Skeletal muscle tissue (tissue), 4 donors: ENCODE measurements around the gene MUSK. TPM values are rescaled to one million over a fixed set of nuclear protein-coding genes. Genes with fewer than 3 reads are reported as not detected.

ENCODE experiments used
- H3K27ac ChIP-seq: one replicate; pipeline ENCODE4 v1.7.0; 2013; ENCODE audit warnings: mild to moderate bottlenecking, low read depth, low read length, inconsistent platforms
- H3K27me3 ChIP-seq, 3 donors: one replicate each; pipeline ENCODE4 v1.7.0; 2013; ENCODE audit warnings: low read length in 3 of 3; ENCODE audit not compliant: control insufficient read depth in 3 of 3, insufficient read depth in 3 of 3
- H3K36me3 ChIP-seq, 3 donors: one replicate each; pipeline ENCODE4 v1.7.0; 2013; ENCODE audit warnings: low read length in 3 of 3; ENCODE audit not compliant: control insufficient read depth in 3 of 3, insufficient read depth in 3 of 3
- H3K4me1 ChIP-seq, 3 donors: one replicate each; pipeline ENCODE4 v1.7.0; 2013; ENCODE audit warnings: low read length in 3 of 3, mild to moderate bottlenecking in 3 of 3; ENCODE audit not compliant: control insufficient read depth in 3 of 3, insufficient read depth in 3 of 3
- H3K4me3 ChIP-seq, 3 donors: one replicate each; pipeline ENCODE4 v1.7.0; 2013; ENCODE audit warnings: low read length in 3 of 3
- H3K9ac ChIP-seq, 3 donors: one replicate each; pipeline ENCODE4 v1.7.0; 2013; ENCODE audit warnings: low read length in 3 of 3, mild to moderate bottlenecking in 3 of 3, moderate library complexity in 2 of 3, low read depth in 1 of 3
- H3K9me3 ChIP-seq, 3 donors: one replicate each; pipeline ENCODE4 v1.7.0; 2013; ENCODE audit warnings: low read length in 3 of 3; ENCODE audit not compliant: control insufficient read depth in 3 of 3
- total RNA-seq: library from RNA; depleted of rRNA; stranded (reverse); fragments of >200 nt; gene quantifications from one replicate; pipeline ENCODE4 v1.2.3, GENCODE V29; 2014
- donor health status: Osteomylitis.

Gene MUSK
- total RNA-seq, 1 donor from 2014 or later: 8.4 TPM

DNA sequence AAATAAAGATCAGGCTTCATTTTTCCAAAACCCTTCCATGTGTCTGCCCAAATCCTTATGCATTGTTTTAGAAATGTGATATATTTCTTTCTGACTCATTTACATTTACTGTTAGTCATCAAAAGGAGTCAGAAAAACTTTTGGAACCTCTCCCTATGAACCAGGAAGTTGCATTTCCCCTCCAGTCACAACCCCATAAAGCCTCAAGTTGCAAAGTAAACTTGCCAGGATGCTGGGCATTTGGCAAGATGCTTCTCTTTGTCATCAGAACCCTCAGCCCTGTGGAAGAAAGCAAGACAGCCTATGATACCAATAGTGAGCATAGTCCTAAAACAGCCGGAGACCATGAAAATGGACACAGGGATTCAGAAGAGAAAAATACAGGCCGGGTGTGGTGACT, 84.2 kb downstream of the MUSK start:
- Histone ChIP-seq H3K9ac (no peak overlapping the region), H3K4me3 (no peak overlapping the region), H3K27me3 (no peaks in the 10 kb centered on the region), H3K36me3 (no peaks in the 10 kb centered on the region), H3K4me1 (peaks cover 0 to 3% (median 0%) of the 10 kb centered on the region in 3 donors), H3K27ac (peak overlapping the region; percentile 16), H3K9me3 (no peaks in the 10 kb centered on the region)

DNA sequence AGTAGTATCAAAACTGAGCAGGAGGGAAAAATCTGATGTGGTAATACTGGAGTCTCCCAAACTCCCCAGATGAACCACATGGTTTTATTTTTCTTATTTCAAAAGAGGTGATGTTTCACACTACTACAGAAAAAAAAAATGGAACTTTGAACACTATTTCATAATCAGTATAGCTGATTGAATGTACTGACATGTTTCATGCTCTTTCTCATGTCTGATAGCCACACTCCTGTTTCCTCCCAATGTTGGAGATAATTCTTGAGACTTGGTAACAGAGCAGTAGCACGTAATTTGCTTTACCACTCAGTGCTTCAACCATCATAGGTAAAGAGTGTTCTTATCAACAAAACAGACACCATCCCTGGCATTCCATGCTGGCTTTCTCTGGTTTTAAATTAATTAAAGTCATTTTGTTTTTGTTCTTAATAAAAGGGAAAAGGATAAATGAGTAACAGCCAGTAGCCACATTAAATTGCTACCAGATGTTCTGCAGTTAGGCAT, 85.2 kb downstream of the MUSK start:
- Histone ChIP-seq H3K36me3 (no peaks in the 10 kb centered on the region), H3K27ac (no peak overlapping the region), H3K9ac (no peak overlapping the region), H3K27me3 (no peaks in the 10 kb centered on the region), H3K4me3 (no peak overlapping the region), H3K4me1 (peaks cover 0 to 3% (median 0%) of the 10 kb centered on the region in 3 donors), H3K9me3 (no peaks in the 10 kb centered on the region)

DNA sequence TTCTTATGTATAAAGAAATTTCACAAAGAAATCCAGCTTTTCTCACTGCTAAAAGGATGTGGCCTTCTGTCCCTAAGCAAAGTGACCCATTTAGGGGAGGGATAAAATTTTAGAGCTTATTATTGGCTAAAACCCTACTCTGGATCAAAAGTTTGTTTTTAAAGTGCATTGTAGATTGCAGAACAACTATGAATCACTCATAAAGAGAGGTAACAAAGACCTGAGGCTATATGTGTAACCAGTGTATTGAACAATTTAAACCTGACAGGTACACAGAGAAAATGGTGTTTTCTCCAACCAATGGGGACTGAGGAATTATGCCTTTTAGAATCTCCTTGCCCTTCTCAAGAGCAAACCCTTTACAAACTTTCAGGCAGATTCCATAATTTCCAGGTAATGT, 86.6 kb downstream of the MUSK start:
- Histone ChIP-seq H3K4me3 (no peak overlapping the region), H3K36me3 (no peaks in the 10 kb centered on the region), H3K9me3 (no peaks in the 10 kb centered on the region), H3K4me1 (peaks cover 0 to 3% (median 0%) of the 10 kb centered on the region in 3 donors), H3K27ac (no peak overlapping the region), H3K9ac (no peak overlapping the region), H3K27me3 (no peaks in the 10 kb centered on the region)

DNA sequence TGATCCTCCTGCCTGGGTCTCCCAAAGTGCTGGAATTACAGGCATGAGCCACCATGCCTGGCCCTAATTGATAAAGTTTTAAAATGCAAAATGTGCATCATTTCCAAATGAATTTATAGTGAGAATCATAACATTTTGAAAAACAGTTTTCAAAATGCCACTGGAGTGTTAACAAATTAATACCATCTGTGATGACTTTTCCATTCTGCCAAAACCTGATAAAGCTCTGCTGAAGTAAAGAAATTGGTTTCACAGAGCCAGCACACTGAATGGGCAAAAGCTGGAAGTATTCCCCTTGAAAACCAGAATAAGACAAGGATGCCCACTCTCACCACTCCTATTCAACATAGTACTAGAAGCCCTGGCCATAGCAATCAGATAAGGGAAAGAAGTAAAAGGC, 89.6 kb downstream of the MUSK start:
- no peaks in the 10 kb centered on the region for H3K9me3 ChIP-seq
- H3K9ac ChIP-seq: no peak overlapping the region
- no peaks in the 10 kb centered on the region for H3K27me3 ChIP-seq
- no peak overlapping the region for H3K4me3 ChIP-seq
- H3K27ac ChIP-seq: no peak overlapping the region
- no peaks in the 10 kb centered on the region for H3K36me3 ChIP-seq
- no peaks in the 10 kb centered on the region for H3K4me1 ChIP-seq

DNA sequence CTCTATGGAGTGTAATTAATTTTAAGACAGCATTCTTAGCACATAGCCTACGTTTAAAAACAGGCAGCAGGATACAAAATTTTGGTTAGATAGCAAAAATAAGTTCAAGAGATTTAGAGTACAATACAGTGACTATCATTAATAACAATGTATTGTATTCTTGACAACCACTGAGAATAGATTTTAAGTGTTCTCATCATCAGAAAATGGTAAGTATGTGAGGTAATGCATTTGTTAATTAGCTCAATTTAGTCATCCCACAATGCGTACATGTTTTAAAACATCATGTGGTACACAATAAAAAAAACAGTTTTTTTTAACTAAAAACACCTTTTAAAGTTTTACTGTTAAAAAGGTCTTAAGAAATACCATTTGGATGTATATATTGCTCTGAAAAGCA, 94.2 kb downstream of the MUSK start:
- no peaks in the 10 kb centered on the region for H3K27me3 ChIP-seq
- no peaks in the 10 kb centered on the region for H3K9me3 ChIP-seq
- H3K4me3 ChIP-seq: no peak overlapping the region
- H3K36me3 ChIP-seq: no peaks in the 10 kb centered on the region
- no peak overlapping the region for H3K9ac ChIP-seq
- H3K4me1 ChIP-seq: no peaks in the 10 kb centered on the region
- H3K27ac ChIP-seq: no peak overlapping the region

DNA sequence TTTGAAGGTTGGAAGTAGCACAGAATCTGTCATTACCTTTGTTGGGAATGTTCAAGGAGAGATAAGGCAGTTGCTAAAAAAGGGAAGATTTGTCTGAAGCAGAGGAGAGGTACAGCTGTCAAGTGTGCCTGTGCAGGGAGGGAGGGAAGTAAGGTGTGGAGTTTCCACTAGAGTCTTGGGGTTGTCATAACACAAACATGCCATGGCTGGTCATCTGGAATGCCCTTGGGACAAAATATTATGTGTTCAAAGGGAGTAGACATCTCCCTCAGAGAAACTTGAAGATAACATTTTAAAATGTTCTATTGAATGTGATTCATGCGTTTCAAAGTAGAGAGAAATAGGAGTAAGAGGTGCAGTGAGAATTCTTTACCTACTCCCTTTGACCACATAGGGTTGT, 95.0 kb downstream of the MUSK start:
- Histone ChIP-seq H3K9ac (no peak overlapping the region), H3K27me3 (no peaks in the 10 kb centered on the region), H3K27ac (no peak overlapping the region), H3K9me3 (no peaks in the 10 kb centered on the region), H3K4me3 (no peak overlapping the region), H3K4me1 (no peaks in the 10 kb centered on the region), H3K36me3 (no peaks in the 10 kb centered on the region)

DNA sequence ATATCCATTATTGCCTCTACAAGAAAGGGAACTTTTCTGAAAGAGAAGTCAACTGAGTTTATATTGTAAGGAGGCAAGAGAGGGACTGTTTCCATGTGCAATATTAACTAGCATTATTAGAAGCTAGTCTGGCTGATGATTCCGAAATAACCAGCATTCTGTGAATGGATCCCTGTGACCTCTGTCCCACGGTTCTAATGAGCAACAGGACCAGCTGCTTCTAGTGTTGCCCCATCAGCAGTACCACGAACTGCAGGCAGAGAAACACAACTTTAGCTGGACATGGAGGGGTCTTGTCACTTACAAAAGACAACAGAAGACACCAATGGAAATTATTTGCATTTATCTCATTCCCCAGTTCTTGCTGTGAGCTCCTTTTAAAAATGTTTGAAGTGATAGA, 95.4 kb downstream of the MUSK start:
- no peak overlapping the region for H3K9ac ChIP-seq
- no peaks in the 10 kb centered on the region for H3K9me3 ChIP-seq
- no peaks in the 10 kb centered on the region for H3K27me3 ChIP-seq
- H3K27ac ChIP-seq: no peak overlapping the region
- no peaks in the 10 kb centered on the region for H3K4me1 ChIP-seq
- no peaks in the 10 kb centered on the region for H3K36me3 ChIP-seq
- no peak overlapping the region for H3K4me3 ChIP-seq

DNA sequence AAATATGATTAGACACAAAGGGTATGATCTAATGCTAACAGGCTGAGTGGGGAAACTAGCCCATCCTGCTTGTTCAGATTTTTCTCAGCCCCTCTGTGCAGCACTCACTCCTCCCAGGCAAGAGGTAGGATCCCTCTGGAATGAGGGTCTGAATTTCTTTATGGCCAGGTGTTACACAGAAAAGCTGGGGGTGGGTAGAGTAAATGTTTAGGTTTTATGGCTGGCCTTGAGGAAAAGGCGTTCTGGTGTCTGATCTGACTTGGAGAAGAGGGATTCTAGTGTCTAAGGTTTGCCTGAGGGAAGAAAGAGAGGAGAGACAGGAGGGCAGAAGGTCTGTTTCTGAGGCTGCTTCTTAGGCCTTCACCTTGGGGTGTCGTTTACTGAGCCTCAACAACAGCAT, 97.3 kb downstream of the MUSK start:
- H3K4me1 ChIP-seq: no peaks in the 10 kb centered on the region
- H3K9ac ChIP-seq: no peak overlapping the region
- no peaks in the 10 kb centered on the region for H3K36me3 ChIP-seq
- no peaks in the 10 kb centered on the region for H3K27me3 ChIP-seq
- H3K9me3 ChIP-seq: no peaks in the 10 kb centered on the region
- H3K4me3 ChIP-seq: no peak overlapping the region
- no peak overlapping the region for H3K27ac ChIP-seq

DNA sequence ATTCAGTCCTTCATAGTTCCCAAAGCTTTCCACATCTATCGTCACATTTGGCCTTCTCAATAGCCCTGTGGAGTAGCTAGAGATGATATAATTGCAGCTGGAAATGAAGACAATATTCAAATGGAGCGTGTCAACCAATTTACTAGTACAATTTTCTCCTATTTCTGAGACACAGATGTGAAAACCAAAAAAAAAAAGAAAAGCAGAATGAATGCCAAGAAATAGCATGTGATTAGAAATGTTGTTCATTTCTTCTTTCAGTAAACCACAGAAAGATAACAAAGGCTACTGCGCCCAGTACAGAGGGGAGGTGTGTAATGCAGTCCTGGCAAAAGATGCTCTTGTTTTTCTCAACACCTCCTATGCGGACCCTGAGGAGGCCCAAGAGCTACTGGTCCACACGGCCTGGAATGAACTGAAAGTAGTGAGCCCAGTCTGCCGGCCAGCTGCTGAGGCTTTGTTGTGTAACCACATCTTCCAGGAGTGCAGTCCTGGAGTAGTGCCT, 99.0 kb downstream of the MUSK start:
- no peak overlapping the region for H3K4me3 ChIP-seq
- no peaks in the 10 kb centered on the region for H3K27me3 ChIP-seq
- no peak overlapping the region for H3K9ac ChIP-seq
- H3K4me1 ChIP-seq: no peaks in the 10 kb centered on the region
- no peak overlapping the region for H3K27ac ChIP-seq
- no peaks in the 10 kb centered on the region for H3K9me3 ChIP-seq
- no peaks in the 10 kb centered on the region for H3K36me3 ChIP-seq

DNA sequence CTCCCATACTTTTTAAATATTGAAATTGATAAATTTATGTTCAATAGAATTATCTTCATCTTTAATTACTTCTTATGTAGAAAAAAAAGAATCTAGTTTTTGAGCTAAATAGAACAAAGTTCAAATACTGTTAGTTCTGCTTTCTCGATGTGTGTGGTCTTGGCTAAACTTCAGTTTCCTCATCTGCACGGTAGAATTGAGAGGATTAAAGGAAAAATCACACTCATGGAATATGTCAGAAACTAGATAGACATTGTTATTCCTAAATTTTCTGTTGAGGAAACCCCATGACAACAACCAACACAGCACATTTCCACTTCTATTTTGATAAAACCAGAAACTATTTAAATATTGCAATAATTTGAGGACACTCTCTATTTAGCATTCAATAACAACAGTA, 100.3 kb downstream of the MUSK start:
- Histone ChIP-seq H3K4me3 (no peak overlapping the region), H3K9ac (no peak overlapping the region), H3K36me3 (no peaks in the 10 kb centered on the region), H3K4me1 (no peaks in the 10 kb centered on the region), H3K9me3 (no peaks in the 10 kb centered on the region), H3K27me3 (no peaks in the 10 kb centered on the region), H3K27ac (no peak overlapping the region)

DNA sequence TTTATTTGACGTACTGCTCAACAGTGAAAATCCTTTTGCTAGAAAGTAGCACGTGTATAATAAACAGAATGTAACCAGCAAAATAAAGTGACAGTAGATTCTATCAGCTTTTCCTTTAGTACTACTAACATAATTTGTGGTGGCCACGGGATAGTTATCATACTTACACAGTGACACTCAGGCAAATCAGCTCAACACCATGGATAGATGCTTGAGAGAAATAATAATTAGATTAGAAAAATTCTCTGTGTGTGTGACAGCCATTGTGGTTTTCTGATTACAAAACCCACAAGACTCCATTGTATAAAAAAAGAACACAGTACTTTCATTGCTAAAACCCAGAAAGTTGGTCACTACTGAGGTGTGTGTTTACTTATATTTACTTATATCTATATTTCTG, 101.1 kb downstream of the MUSK start:
- Histone ChIP-seq H3K4me1 (no peaks in the 10 kb centered on the region), H3K36me3 (no peaks in the 10 kb centered on the region), H3K9me3 (no peaks in the 10 kb centered on the region), H3K9ac (no peak overlapping the region), H3K27me3 (no peaks in the 10 kb centered on the region), H3K4me3 (no peak overlapping the region), H3K27ac (no peak overlapping the region)
